ENCODE results near the gene ZNF76. TPM values are rescaled to one million over a fixed set of nuclear protein-coding genes. Genes with fewer than 3 reads are reported as not detected.
A peak's percentile ranks its signal among the peaks of the same experiment; 100 is the strongest.

The ZNF76 gene
- total RNA-seq, 1 donor from 2014 or later = 12.7 TPM

DNA sequence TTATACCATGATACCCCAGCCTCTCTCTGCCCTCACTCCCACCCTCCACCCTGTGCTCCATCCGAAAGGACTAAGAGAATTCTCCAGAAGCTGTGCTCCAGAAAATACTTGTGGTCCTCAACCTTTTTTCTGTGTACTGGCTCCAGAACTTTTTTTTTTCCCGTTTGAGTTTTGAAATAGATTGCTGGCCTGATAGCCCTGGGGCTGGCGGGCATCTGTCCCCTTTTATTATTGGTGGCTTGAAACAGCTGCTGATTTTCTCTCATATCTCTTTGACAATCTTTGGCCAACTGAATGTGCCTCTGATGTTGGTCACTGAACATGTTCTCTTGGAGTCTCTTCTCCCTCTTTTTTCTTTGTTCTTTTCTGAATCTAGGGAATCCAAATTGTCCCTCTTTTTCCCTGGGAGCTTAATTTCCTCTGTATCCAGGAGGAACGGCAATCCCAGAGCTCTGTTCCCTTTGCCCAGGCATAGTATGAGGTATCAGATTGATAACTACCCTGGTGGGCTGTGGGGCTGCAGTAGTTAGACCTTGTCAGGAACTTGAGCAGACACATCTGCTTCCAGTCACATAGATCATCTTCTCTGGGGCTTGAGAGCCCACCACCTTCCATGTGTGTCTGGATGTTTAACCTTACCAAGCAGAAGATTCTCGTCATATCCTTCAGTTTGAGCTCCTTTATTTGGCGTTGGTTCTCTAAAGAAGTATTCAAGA lies 84.5 kb downstream of the ZNF76 start:
- Histone ChIP-seq H3K27me3 (ENCODE audit: insufficient read depth, low read length) (no peaks in the 10 kb centered on the region), H3K4me3 (ENCODE audit: insufficient read depth, low read depth, low read length) (peak overlapping the region; percentile 76), H3K9me3 (ENCODE audit: insufficient read depth, low read depth, low read length) (no peaks in the 10 kb centered on the region), H3K4me1 (ENCODE audit: insufficient read depth, low read length) (peaks cover 17% of the 10 kb centered on the region), H3K27ac (ENCODE audit: low read depth, low read length) (peak overlapping the region; percentile 69), H3K9ac (ENCODE audit: low read length) (peak overlapping the region; percentile 92), H3K79me2 (ENCODE audit: insufficient read depth, low read length) (peaks cover 48% of the 10 kb centered on the region), H4K20me1 (ENCODE audit: insufficient read depth, low read length) (peaks cover 41% of the 10 kb centered on the region), H3K36me3 (ENCODE audit: insufficient read depth, low read length) (peaks cover 12% of the 10 kb centered on the region), H3K4me2 (ENCODE audit: low read length) (peak overlapping the region; percentile 99), H2AFZ (ENCODE audit: low read depth, low read length) (peak overlapping the region; percentile 11)
- DNase-seq (ENCODE audit: low read depth) (no peak), FAIRE-seq (no peak)
- peaks cover 8% of the 10 kb centered on the region for H3K36me3 Mint-ChIP-seq (ENCODE audit: low read depth, unreplicated experiment)
- TF ChIP-seq EZH2 (IDR thresholded peaks at IDR 0.05; ENCODE audit: insufficient read depth, low read length) = no peak
- TF ChIP-seq, protein P1, sequence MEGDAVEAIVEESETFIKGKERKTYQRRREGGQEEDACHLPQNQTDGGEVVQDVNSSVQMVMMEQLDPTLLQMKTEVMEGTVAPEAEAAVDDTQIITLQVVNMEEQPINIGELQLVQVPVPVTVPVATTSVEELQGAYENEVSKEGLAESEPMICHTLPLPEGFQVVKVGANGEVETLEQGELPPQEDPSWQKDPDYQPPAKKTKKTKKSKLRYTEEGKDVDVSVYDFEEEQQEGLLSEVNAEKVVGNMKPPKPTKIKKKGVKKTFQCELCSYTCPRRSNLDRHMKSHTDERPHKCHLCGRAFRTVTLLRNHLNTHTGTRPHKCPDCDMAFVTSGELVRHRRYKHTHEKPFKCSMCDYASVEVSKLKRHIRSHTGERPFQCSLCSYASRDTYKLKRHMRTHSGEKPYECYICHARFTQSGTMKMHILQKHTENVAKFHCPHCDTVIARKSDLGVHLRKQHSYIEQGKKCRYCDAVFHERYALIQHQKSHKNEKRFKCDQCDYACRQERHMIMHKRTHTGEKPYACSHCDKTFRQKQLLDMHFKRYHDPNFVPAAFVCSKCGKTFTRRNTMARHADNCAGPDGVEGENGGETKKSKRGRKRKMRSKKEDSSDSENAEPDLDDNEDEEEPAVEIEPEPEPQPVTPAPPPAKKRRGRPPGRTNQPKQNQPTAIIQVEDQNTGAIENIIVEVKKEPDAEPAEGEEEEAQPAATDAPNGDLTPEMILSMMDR (IDR thresholded peaks at IDR 0.05; ENCODE audit: insufficient read depth, low read depth, low read length) = no peak
- peaks cover 9% of the 10 kb centered on the region for H3K4me1 Mint-ChIP-seq (ENCODE audit: low read depth, unreplicated experiment)
- H3K4me3 Mint-ChIP-seq (ENCODE audit: unreplicated experiment) = peak overlapping the region; percentile 93
- H3K27ac Mint-ChIP-seq (ENCODE audit: unreplicated experiment) = no peak overlapping the region
- H3K9me3 Mint-ChIP-seq (ENCODE audit: unreplicated experiment) = peaks cover 5% of the 10 kb centered on the region
- H3K27me3 Mint-ChIP-seq (ENCODE audit: low read depth, unreplicated experiment) = no peaks in the 10 kb centered on the region

Other genes starting within 250 kb of the ZNF76 start
- gene TCP11, start 118.4 kb upstream of the ZNF76 start, total RNA-seq = not detected in 2 replicates
- gene SCUBE3, start 45.8 kb upstream of the ZNF76 start, total RNA-seq = 8.5 and 10.1 TPM in 2 replicates
- gene DEF6, start 38.1 kb downstream of the ZNF76 start, total RNA-seq = 2.2 and 3.3 TPM in 2 replicates
- 9.9 and 11.3 TPM in 2 replicates for gene PPARD, start 82.8 kb downstream of the ZNF76 start, total RNA-seq
- gene FANCE, start 192.6 kb downstream of the ZNF76 start, total RNA-seq = 2.9 and 3.1 TPM in 2 replicates
- 818 and 887 TPM in 2 replicates for gene RPL10A, start 208.7 kb downstream of the ZNF76 start, total RNA-seq
- gene TEAD3, start 237.3 kb downstream of the ZNF76 start, total RNA-seq = 73.3 and 75.5 TPM in 2 replicates